NCI-H1694 treated with DMSO at 0.1 percent for 48 hours (cell line): ENCODE results near the gene CCDC148.

Source experiments
- DNase-seq: peaks from one replicate; lab custom pipeline; 2025; lab: John Stamatoyannopoulos, UW

Gene CCDC148

DNA sequence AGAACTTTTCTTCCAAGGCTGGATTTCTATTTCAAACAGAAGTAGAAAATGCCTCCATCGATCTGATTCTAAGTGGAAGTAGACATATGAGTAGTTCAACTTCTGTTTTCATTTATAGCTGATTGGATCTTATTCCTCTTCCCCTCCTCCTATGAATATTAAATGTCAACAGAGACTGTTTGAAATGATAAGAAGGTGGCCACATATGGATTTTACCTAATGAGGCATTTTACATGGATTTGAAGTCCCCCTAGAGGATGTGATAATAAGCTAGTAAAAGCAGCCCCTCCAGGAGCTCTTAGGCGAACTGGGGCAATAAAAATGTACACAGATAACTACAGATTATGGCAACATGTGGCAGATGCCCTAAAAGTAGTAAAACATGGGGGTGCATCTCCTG lies 283.8 kb downstream of the CCDC148 start:
- DNase-seq = no peak

DNA sequence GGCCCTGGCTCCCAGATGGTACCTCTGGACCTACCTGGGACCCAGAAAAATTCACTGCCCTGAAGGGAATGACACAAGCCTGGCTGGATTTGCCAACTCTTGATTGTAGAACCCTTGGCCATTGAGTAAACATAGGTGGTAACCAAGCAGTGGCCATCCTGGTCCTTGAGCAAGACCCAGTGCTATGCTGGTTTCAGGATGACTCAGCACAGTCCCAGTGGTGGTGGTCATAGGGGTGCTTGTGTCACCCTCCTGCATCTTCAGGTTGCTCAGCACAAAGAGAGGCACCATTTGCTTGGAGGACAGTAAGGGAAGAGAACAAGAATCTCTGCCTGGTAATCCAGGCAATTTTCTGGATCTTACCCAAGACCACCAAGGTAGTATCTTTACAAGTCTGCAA lies 302.0 kb downstream of the CCDC148 start:
- DNase-seq = no peak

DNA sequence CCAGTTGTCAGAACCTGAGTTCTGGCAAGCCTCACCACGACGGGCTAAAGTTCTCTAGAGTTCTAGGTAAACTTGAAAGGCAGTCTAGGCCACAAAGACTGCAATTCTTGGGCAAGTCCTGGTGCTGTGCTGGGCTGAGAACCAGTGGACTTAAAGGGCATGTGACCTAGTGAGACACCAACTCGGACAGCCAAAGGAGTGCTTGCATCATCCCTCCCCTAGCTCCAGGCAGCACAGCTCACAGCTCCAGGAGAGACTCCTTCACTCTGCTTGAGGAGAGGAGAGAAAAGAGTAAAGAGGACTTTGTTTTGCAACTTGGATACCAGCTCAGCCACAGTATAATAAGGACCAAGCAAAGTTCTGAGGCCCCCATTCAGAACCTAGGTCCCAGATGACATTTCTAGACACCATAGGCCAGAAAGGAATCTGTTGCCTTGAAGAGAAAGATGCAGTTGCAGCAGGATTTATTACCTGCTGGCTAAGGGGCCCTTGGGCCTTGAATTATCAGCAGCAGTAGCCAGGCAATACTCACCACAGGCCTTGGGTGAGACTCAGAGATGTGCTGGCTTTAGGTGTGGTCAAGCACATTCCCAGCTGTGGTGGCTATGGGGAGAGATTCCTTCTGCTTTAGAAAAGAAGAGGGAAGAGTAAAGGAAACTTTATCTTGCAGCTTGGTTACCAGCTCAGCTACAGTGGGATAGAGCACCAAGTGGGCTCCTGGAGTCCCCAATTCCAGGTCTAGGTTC lies 303.1 kb downstream of the CCDC148 start:
- DNase-seq = no peak

DNA sequence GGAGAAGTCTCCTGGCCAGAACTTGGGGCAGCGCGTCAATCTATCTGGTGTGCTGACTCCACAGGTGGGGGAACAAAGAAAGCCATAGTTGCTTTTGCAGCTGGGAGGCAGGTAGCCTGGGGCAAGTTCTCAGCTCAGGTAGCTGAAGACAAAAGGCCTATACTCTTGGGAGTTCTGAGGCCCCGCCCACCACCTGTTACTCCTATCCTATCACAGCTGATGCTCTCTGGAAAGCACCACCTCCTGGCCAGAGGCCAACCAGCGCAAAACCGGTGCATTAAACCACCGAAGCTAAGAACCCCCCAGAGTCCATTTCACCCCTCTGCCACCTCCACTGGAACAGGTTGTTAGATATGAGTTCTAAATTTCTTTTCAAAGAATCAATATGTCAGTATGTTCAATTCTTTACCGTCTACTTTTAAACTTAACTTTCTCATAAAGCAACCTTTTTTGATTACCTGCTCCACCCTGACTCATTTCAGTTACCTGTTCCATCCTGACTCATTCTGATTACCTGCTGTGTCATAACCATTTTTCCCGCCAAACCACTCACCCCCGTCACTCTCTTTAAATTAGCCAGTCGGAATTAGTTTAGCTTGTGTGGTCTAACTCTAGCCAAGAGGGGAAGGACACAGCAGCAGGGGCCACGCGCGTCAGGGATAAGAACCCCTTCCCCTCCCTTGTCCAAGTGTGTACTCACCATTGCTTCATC lies 311.5 kb downstream of the CCDC148 start:
- DNase-seq = no peak

DNA sequence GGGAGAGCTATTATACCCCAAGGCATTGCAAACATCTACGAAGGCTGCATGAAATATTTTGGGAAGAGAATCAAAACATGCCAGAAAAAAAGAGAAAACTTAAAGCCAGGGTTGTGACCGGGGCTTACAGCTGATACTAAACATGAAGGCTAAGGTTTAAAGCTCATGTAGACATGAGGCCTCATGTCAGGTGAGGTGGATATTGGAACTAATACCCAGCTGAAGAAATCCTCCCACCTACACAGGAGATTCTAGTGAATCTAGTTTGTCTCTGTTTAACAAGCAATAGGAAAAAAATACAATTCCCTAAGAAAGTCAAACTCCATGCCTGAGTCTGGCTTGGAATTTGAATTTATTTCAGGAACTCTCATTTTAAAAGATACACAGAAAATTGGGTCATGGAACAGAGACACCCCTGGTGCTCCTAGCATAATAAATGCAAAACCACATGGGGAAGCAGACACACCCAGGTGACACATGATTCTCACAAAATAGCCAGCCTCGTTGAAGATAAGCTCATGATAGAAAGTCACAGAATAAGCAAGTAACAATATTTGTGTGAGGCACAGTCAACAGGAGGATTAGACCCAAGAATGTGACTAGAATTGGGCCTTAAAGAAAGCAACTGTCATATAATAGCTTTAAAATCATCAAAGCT lies 312.7 kb downstream of the CCDC148 start:
- no peak for DNase-seq

DNA sequence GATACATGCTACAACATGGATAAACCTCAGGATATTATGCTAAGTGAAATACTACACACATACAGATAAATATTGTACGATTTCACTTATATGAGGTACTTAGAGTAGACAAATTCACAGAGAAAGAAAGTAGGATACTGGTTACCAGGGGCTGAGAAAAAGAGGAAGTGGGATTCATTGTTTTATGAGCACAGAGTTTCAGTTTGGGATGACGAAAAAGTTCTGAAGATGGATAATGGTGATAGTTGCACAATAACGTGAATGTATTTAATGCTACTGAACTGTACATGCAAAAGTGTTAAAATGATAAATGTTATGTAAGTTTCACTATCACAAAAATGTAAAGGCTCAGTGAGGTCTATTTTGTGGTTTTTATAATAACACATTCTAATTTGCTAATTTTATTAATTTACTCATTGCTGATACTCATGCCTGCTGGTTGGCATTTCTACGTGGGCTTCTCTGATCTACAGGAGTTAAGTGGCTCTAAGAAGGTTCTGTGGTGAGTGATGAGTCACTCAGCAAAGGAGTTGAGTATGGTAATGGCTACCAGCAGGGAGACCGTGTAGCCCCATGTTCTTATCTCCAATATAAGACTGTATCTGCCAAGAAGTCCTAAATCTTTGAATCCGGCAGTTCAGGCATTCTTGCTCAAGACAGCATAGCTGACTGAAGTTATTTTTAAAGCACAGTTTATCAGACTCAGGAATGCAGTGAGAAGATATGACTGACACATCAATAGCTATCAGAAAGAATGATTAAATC lies 313.8 kb downstream of the CCDC148 start:
- no peak for DNase-seq

DNA sequence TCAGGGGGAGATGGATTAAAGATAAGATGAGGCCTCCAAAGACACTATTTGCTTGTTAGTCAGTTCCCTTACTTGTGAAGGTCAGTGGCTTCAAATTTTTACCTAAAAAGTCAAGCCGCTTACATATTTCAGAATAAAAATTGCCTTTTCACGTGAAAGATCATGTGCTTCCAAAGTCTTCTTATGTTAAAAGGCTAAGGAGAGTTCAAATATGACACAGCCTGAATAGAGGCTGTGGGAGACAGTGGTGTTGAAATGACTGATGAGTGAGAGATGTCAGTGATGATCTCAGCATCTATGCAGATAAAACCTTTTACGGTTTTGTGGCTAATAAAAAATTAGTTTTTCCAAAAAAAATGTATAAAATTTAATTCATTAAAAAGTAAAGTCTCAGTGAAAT lies 314.4 kb downstream of the CCDC148 start:
- no peak for DNase-seq

DNA sequence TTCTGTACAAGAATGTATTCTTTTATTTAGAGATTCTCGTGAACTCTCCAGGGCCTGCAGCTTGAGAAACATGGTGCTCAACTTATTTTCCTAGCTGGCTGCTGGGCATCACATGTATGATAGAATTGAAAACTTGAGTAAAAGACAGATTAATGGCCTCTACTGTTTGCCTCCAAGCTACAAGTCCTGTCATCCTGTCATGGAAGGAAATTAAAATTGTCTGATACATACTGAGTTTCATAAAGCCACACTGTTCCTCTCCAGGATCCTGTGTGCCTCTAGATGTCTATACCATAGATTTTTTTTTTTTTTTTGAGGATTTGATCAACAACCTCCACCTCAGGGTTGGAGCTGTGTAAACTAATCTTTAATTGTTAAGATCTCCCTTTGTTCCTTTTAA lies 316.4 kb downstream of the CCDC148 start:
- DNase-seq = no peak

DNA sequence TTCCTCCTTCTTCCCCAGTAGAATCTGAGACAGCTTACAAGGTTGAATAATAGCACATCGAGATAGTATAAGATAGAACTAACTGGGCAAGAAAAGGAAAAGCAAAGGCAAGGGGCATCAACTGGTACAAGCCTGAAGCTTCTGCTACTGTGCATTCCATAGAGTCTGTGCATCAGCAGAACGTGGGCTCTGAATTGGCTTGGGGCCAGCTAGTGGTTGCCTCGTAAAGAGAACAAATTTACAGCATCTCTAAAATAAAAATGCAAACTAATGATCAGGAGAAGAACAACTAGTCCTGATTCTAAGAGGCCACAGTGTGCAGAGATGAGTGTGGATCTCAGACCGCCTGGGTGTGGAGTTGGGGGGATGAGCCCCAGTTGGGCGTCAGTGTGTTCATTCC lies 318.3 kb downstream of the CCDC148 start:
- no peak for DNase-seq

DNA sequence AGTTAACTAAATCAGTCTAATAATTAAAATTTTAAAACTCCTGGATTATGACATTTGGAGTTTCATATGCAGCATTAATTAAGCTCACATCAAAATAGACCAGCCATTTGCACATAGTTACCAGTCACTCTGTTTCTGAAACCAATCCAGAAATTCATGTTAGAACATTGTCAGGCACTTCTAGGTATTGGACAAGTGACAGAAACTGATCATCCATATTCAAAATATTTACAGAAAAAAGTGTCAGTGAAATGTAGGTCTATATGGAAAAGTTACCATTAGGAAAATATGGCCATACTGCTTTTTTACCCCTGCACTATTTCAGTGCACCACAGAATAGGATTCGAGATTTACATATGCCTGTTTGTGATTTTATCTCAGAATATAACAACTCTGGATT lies 321.5 kb downstream of the CCDC148 start:
- DNase-seq = peak; percentile 65

DNA sequence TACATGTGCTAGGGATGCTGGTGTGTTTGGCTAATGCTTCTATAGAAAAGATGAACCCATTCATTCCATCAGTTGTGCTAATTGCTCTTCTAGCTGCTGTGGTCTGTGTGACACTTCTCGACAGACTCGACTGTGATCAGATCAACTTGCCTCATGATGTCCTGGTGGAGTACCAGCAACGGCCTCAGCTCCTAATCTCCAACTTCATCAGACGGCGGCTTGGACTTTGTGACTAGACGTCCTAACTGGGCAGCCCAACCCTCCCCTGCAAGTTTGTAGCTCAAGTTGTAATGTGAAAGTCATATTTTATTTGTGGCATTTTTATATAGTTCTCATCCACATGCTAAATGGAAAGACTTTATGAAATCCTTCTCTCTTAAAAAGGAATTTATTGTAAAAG lies 321.9 kb downstream of the CCDC148 start:
- no peak for DNase-seq

DNA sequence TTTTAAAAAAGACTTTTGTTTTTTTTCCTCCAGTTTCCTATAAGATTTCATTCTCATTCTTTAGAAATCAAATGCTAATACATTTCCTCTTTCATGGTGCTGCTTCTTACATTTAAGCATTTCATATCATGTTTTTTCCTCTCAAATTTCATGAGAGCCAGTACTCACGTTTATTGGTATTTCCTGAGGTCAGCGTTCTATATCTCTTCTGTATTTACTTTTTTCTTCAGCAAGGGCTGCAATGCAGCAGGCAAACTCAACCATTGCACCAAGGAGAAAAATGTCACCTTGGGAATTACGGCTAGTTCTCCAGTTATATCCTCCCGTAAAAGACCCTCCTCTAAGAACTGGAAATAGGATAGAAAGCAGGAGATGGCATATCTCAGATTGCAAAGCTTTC lies 322.5 kb downstream of the CCDC148 start:
- DNase-seq = no peak

DNA sequence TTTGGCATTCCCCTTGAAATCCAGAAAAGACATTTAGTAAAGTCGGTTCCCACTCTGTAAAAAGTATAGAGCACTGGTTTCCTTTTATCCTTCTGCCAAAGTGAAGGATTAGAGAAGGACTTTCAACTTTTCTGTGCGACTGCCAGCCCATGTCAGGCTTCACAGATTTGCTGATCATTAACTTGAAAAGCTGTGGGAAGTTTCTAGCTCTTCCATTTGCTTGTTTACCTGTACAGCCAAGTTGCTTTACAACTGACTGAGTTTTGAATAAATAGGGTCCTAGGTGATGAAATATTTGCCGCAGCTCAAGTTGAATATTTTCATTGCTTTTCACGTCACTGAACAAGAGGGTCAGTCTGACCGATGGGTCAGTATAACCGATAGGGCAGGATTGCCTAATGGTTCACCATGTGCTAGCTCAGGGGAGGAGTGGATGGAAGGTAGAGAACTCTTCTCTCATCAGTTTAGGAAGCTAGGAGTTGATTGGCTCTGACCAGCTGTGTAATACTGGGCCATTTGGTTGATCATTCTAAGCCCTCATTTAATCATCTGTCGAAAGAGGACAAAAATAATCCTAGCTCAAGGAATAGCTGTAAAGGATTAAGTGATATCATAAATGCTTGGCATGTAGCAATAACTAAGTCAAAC lies 324.5 kb downstream of the CCDC148 start:
- DNase-seq = no peak

DNA sequence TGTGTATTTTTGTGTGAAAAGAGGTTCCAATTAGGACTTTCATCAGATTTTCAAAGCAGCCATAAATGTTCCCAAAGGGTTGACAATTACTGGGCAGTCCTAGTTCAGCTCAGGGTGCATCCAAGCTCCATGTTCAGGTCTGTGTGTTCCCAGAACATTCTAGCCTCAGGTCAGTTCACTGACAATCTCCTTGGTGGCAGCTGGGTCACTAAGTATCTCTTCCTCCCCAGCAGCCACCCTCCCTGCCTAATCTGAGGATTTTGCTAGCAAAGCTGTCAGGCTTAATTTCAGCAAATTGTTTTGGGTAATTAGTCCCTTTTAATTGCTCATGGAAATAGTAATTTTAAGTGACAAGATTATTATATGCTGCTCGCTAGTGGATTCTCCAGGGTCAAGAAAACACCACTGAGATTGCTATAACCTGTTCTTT lies 325.1 kb downstream of the CCDC148 start:
- DNase-seq = no peak

DNA sequence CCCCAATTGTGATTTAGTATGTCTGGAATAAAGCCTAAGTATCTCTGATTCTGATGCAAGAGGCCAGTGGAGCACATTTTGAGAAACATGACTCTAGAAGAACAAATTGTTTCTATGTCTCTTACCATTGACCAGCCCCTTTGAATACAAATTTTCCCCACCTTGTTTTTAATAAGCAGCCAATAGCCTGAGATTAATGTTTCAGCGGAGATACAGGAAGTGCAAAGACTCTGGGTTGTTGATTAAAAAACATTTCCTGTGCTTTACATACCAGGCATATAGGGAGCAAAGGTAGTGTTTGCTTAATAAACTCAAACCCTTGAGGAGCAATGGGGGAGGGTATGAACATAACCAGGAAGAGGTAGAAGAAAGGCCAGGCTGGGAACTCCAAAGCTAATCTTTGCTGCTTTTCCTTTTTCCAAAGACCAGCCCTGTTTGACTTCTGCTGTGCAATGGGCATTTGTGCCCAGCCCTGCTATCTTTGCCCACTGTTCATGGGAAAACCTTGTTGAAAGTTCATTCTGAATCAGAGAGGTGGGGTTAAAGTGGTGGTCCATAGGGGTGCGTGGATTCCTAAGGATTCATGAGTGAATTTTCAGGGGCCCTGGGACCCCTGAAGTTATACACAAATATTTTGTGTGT lies 325.6 kb downstream of the CCDC148 start:
- DNase-seq = no peak

DNA sequence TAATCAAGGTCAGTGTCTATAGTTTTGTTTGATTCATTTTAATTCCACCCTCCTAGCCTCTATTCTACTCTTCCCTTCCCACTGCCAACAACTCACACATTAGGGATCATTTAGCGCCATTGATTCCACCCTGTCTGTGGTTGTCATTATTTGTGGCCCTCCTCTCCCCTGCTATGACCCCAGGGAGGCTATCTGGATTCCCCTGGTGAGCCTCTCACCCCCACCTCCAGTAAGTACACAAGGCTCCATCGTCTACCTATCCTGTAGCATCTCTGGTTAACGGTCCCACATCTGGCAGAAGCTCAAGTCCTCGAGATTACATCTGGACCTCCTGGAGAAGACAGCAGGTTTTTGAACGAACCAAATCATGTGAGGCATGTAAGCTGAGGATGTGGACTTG lies 327.5 kb downstream of the CCDC148 start:
- no peak for DNase-seq

DNA sequence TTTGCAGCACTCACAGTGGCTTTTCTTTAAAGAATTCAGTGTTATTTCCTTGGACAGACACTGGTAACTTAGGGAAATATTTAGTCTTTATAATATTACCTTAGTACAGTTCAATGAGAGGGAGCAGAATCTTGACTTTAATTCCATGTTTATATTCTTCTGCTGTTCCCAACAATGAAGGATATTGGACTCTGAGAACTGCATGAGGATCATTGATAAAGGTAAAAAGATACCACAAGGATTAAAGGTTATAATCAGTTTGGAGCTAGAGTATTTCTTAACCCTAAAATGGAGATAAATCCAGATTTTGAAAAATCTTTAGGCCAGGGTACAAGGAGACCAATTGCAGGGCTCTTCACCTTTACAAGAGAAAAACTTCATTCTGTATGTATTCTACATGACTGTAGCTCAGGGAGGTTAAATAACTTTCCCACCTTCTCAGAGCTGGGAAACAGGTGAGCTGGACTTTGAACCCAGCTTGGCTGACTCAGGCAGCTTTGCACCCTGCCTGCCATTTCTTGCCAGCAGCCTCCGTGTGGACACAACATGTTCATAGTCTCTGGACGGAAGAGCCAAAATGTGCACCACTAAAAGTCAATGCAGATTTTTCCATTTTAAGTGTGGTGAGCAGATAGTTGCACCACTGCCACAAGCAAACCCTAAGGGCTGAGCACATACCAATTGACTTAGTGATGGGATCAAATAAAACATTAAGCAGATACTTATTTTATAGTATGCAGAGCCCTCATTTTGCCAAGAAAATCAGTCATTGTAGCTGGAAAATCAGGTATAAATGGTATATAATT lies 328.2 kb downstream of the CCDC148 start:
- DNase-seq = no peak

DNA sequence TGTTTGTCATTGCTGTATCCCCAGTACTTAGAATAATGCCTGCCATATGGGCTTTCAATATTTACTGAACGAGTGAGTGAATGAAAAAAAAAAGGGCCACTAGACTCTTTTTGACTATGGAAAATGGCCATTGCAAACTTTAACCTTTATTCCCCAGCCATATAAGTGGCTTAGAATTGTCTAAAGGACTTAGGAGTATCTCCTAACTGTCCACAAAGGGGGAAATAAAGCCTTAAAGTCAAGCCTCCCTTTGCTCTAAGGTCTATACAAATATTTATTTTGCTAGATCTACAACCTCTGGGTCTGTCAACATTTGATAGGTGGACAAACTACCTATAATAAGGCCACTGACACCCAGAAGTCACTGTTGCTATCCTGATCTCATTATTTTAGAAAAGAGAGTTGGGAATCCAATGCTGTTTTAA lies 329.2 kb downstream of the CCDC148 start:
- no peak for DNase-seq

DNA sequence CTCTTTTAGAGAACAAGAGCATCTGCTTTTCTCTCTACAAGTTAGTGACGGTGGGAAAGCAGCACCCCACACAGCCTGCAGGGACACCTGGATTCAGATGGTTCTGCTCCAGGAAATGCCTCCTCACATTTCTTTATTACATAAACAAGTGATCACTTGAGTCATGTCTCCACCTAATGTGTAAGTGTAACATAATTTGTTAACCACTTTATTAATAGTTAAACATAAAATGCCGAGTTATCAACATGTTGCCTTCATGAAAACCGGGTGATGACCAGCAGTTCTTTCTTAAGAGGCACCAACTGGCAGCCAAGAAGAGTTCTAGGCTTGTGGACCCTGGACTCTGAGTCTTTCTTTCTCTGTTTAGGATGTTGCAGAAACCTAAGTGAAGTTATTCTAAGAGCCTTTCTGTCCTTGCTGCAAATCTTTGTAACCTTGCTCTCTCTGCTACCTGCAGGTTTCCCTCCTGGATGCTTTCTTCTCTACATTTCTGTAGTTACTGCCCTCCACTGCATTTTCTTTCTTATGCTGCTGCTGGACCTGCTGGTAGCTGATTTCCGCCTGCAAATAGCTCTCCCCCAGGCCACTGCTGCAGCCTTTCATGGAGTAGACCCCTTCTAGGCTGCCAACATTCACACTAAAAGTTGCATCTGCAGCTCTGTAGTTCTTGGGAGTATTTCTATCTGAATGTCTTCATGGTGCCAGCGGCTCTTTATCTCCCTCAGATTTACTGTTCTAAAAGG lies 330.6 kb downstream of the CCDC148 start:
- no peak for DNase-seq

DNA sequence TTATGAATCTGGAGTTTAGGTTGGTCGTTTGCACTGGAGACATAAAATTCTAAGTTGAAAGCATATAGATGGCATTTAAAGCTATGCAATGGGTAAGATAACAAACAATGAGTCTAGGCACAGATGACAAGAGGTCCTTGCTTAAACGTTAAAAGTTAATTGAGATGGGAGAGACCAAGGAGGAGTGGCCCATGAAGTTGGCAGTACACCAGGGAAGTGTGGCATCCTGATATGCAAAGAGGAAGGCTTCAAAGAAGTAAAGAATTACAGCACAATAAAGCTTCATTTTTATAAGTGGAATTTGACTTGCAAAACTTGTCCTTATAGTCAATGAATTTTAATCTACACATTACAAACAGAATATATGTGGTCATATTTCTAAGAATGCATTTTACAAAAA lies 331.7 kb downstream of the CCDC148 start:
- DNase-seq = no peak
